IPS-20b (cell line): ENCODE results near the gene EZH2.

Source experiments
- H3K27ac ChIP-seq: one replicate; pipeline ENCODE4 v1.5.1; 2013; ENCODE audit warnings: low read length
- H3K27me3 ChIP-seq: 2 replicates; pipeline ENCODE4 v1.6.1; 2013; ENCODE audit warnings: mild to moderate bottlenecking, low read length, inconsistent platforms; ENCODE audit not compliant: insufficient read depth
- H3K36me3 ChIP-seq: 2 replicates; pipeline ENCODE4 v1.6.1; 2013; ENCODE audit warnings: low read depth, mild to moderate bottlenecking, inconsistent platforms, low read length, moderate library complexity; ENCODE audit not compliant: insufficient read depth
- H3K4me1 ChIP-seq: 2 replicates; pipeline ENCODE4 v1.6.1; 2013; ENCODE audit warnings: mild to moderate bottlenecking, control low read depth, inconsistent platforms, low read length, moderate library complexity; ENCODE audit not compliant: insufficient read depth
- H3K4me3 ChIP-seq: 2 replicates; pipeline ENCODE4 v1.5.1; 2013; ENCODE audit warnings: mild to moderate bottlenecking, low read length, inconsistent platforms
- H3K9ac ChIP-seq: 2 replicates; pipeline ENCODE4 v1.6.1; 2013; ENCODE audit warnings: low read depth, mild to moderate bottlenecking, inconsistent platforms, low read length, moderate library complexity
- H3K9me3 ChIP-seq: 2 replicates; pipeline ENCODE4 v1.6.1; 2013; ENCODE audit warnings: mild to moderate bottlenecking, low read depth, low read length, inconsistent platforms; ENCODE audit not compliant: insufficient read depth

Gene EZH2

DNA sequence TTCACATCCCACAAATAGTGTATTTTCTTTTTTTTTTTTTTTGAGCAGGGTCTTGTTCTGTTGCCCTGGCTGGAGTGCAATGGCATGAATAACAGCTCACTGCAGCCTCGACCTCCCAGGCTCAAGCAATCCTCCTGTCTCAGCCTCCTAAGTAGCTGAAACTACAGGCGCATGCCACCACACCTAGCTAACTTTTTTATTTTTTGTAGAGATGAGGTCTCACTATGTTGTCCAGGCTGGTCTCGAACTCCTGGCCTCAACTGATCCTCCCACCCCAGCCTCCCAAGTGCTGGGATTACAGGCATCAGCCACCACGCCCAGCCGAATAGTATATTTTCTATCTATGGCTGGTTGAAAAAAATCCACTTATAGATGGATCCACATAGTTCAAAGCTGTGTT lies 12.5 kb downstream of the EZH2 start:
- Histone ChIP-seq H3K27me3 (no peaks in the 10 kb centered on the region), H3K9ac (no peak overlapping the region), H3K36me3 (no peaks in the 10 kb centered on the region), H3K4me3 (no peak overlapping the region), H3K4me1 (peaks cover 3% of the 10 kb centered on the region; the same call in 1 of the 2 replicates), H3K27ac (no peak overlapping the region), H3K9me3 (peaks cover 6% of the 10 kb centered on the region; the same call in 1 of the 2 replicates)

GRCh38 chr7:148871030-148871429 lies 13.1 kb downstream of the EZH2 start:
- no peak overlapping the region for H3K9ac ChIP-seq

DNA sequence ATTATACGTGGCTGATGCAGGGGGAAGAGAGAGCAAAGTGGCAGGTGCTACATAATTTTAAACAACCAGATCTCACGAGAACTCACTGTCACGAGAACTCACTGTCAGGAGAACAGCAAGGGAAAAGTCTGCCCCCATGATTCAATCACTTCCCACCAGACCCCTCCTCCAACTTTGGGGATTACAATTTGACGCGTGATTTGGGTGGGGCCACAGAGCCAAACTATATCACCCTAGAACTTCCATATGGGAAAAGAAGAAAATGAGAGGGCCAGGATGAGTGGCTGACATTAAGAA lies 15.8 kb downstream of the EZH2 start:
- Histone ChIP-seq H3K36me3 (no peaks in the 10 kb centered on the region), H3K4me3 (no peak overlapping the region), H3K9ac (no peak overlapping the region), H3K4me1 (peaks cover 6% of the 10 kb centered on the region; the same call in 1 of the 2 replicates), H3K9me3 (peaks cover 6% of the 10 kb centered on the region; the same call in 1 of the 2 replicates), H3K27ac (no peak overlapping the region), H3K27me3 (no peaks in the 10 kb centered on the region)

More at GRCh38 chr7:148871030-148871429, 13.1 kb downstream of the EZH2 start:
- Histone ChIP-seq H3K4me3 (no peak overlapping the region), H3K27me3 (no peaks in the 10 kb centered on the region), H3K4me1 (peaks cover 3% of the 10 kb centered on the region; the same call in 1 of the 2 replicates), H3K27ac (no peak overlapping the region), H3K36me3 (no peaks in the 10 kb centered on the region), H3K9me3 (peaks cover 6% of the 10 kb centered on the region; the same call in 1 of the 2 replicates)

DNA sequence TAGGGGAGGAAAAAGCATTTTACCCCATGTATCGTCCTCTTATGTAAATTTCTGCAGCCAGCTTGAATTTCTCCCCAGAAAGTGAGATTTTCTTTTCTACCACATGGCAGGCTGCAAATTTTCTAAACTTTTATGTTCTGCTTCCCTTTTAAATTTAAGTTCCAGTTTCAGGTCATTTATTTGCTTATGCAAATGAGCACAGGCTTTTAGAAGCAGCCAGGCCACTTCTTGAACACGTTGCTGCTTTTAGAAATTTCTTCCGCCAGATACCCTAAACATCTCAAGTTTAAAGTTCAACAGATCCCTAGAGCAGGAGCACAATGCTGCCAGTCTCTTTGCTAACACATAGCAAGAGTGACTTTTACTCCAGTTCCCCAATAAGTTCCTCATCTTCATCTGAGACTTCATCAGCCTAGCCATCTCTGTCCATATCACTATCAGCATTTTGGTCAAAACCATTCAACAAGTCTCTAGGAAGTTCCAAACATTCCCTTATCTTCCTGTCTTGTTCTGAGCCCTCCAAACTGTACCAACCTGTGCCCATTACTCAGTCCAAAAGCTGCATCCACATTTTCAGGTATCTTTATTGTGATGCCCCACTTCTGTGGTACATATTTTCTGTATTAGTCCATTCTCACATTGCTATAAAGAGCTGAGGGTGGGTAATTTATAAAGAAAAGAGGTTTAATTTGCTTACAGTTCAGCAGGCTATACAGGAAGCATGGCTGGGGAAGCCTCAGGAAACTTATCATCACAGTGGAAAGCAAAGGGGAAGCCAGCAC lies 16.3 kb downstream of the EZH2 start:
- Histone ChIP-seq H3K27me3 (no peaks in the 10 kb centered on the region), H3K36me3 (no peaks in the 10 kb centered on the region), H3K27ac (no peak overlapping the region), H3K4me3 (no peak overlapping the region), H3K9ac (no peak overlapping the region), H3K9me3 (peaks cover 6% of the 10 kb centered on the region; the same call in 1 of the 2 replicates), H3K4me1 (peaks cover 6% of the 10 kb centered on the region; the same call in 1 of the 2 replicates)

GRCh38 chr7:148866362-148866761 lies 17.7 kb downstream of the EZH2 start:
- H3K27me3 ChIP-seq: no peaks in the 10 kb centered on the region
- H3K27ac ChIP-seq: no peak overlapping the region
- peaks cover 16% of the 10 kb centered on the region; the same call in 1 of the 2 replicates for H3K4me1 ChIP-seq
- H3K9me3 ChIP-seq: peaks cover 6% of the 10 kb centered on the region; the same call in 1 of the 2 replicates
- H3K4me3 ChIP-seq: no peak overlapping the region
- H3K9ac ChIP-seq: no peak overlapping the region
- H3K36me3 ChIP-seq: no peaks in the 10 kb centered on the region

DNA sequence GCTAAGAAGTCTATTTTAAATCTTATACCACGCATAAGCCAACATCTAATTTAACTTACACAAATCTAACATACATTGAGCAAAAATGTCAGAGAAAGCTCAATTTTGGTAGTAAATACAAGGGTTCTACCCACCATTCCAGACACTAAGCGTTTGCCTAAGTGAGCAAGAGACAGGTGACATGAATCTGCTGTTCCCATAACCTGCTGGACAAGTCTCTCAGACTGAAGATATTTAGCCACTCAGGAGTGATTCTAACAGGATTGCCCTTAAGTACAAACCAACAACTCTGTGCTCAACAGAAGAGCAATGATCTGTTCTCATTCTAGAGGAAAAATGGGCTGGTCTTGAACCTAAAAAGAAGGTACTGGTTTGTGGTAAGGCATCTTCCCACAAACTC lies 18.8 kb downstream of the EZH2 start:
- H3K4me3 ChIP-seq: no peak overlapping the region
- H3K9me3 ChIP-seq: peaks cover 6% of the 10 kb centered on the region; the same call in 1 of the 2 replicates
- H3K9ac ChIP-seq: no peak overlapping the region
- no peaks in the 10 kb centered on the region for H3K36me3 ChIP-seq
- H3K4me1 ChIP-seq: peaks cover 16% of the 10 kb centered on the region; the same call in 1 of the 2 replicates
- no peak overlapping the region for H3K27ac ChIP-seq
- H3K27me3 ChIP-seq: no peaks in the 10 kb centered on the region

- peaks cover 16% of the 10 kb centered on the region; the same call in 1 of the 2 replicates for H3K4me1 ChIP-seq
- H3K4me3 ChIP-seq: no peak overlapping the region
- no peak overlapping the region for H3K9ac ChIP-seq
Measured at GRCh38 chr7:148863324-148863723, 20.8 kb downstream of the EZH2 start.

DNA sequence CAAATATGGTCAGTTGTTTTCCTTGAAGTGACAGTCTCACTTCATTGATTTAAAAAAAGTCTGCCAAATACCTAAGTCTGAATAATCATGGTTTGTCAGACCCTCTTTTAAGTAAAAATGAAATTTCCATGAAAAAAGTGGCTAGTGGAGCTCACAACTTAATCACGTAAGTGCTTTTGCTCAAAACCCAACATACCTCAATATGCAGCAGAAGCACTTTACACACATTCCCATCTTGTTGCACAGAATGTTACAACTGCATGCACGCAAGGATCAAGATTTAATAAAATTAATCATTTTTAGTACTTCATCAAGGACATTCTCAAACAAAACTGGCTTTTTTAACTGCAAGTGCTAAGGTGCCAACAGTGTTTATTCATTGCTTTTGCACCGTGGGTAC lies 21.6 kb downstream of the EZH2 start:
- Histone ChIP-seq H3K36me3 (no peaks in the 10 kb centered on the region), H3K27ac (no peak overlapping the region), H3K9ac (no peak overlapping the region), H3K4me1 (peaks cover 16% of the 10 kb centered on the region; the same call in 1 of the 2 replicates), H3K27me3 (no peaks in the 10 kb centered on the region), H3K4me3 (no peak overlapping the region), H3K9me3 (peaks cover under 1% of the 10 kb centered on the region; the same call in 1 of the 2 replicates)

More at GRCh38 chr7:148863324-148863723, 20.8 kb downstream of the EZH2 start:
- Histone ChIP-seq H3K36me3 (no peaks in the 10 kb centered on the region), H3K9me3 (peaks cover 6% of the 10 kb centered on the region; the same call in 1 of the 2 replicates), H3K27me3 (no peaks in the 10 kb centered on the region), H3K27ac (no peak overlapping the region)

DNA sequence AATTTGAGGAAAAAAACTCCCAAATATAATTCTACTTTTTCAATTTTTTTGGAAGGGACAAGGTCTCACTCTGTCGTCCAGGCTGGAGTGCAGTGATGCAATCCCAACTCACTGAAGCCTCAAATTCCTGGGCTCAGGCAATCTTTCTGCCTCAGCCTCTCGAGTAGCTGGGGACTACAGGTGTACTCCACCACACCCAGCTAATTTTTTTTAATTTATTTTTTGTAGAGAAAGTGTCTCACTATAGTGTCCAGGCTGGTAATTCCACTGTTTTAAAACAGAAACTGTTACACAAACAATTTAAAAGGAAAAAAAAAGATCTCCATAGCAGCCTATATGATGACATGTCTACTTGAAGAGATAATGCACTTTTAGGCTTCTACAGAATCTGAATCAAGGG lies 25.6 kb downstream of the EZH2 start:
- H3K27ac ChIP-seq: no peak overlapping the region
- H3K4me1 ChIP-seq: peaks cover 12% of the 10 kb centered on the region; the same call in 1 of the 2 replicates
- no peaks in the 10 kb centered on the region for H3K36me3 ChIP-seq
- no peaks in the 10 kb centered on the region for H3K27me3 ChIP-seq
- H3K4me3 ChIP-seq: no peak overlapping the region
- no peak overlapping the region for H3K9ac ChIP-seq
- no peaks in the 10 kb centered on the region for H3K9me3 ChIP-seq

GRCh38 chr7:148856891-148857290 lies 27.2 kb downstream of the EZH2 start:
- peaks cover under 1% of the 10 kb centered on the region; the same call in 1 of the 2 replicates for H3K4me1 ChIP-seq
- H3K9ac ChIP-seq: no peak overlapping the region
- H3K9me3 ChIP-seq: no peaks in the 10 kb centered on the region
- H3K27me3 ChIP-seq: no peaks in the 10 kb centered on the region
- no peaks in the 10 kb centered on the region for H3K36me3 ChIP-seq
- no peak overlapping the region for H3K27ac ChIP-seq
- no peak overlapping the region for H3K4me3 ChIP-seq

DNA sequence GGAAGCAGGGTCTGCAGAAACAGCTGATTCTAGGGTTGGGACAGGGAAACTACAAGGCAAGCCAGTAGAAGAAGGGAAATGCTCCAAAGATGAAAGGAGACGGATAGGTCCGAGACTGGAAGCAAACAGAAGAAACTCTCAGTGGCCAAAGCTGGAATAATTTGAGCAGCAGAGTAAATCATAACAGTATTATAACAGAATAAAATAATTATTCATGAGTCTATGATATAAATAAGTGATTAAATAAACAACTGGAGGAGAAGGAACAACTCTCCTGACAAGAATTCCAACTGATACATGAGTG lies 27.6 kb downstream of the EZH2 start:
- Histone ChIP-seq H3K9me3 (no peaks in the 10 kb centered on the region), H3K4me3 (no peak overlapping the region), H3K27me3 (no peaks in the 10 kb centered on the region), H3K27ac (no peak overlapping the region), H3K36me3 (no peaks in the 10 kb centered on the region), H3K9ac (no peak overlapping the region), H3K4me1 (peaks cover under 1% of the 10 kb centered on the region; the same call in 1 of the 2 replicates)

GRCh38 chr7:148854983-148855382 lies 29.1 kb downstream of the EZH2 start:
- no peaks in the 10 kb centered on the region for H3K36me3 ChIP-seq
- no peak overlapping the region for H3K4me3 ChIP-seq
- no peak overlapping the region for H3K9ac ChIP-seq
- H3K9me3 ChIP-seq: no peaks in the 10 kb centered on the region
- peaks cover 13% of the 10 kb centered on the region; the same call in 1 of the 2 replicates for H3K4me1 ChIP-seq
- H3K27ac ChIP-seq: no peak overlapping the region
- no peaks in the 10 kb centered on the region for H3K27me3 ChIP-seq
